ENCODE data around the gene SRCAP.
A peak's percentile ranks its signal among the peaks of the same experiment; 100 is the strongest.

SRCAP gene

DNA sequence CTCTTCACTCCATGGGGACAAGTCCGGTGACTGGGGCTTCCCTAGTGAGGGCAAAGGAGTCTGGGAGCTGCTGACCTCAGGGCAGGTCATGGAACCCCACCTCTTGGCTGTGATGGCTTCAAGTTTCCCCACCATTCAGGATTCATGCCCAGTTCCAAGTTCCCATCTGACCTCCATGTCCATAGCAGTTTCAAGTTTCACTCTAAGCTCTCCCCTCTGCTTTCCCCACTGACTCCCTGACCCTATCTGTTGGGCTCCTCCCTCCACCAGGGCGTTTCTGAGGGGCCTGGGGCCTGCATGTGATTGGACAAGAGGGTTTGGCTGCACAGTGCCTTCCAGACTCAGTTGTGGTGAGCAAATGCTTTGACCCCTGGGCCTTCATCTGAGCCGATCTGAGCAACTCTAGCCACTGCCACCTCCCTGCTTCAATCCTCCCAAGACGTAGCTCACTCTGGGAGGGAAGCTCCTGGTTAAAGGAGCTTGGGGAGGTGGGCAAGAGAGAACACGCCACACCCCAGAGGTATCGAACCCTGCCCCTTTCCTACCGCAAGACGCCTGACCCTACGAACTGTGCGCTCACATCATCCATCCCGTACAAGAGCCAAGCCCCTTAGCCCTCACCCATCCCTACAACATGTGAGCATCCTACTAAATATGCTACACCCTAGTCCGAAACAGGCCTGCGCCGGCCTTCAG is 79.7 kb downstream of the SRCAP start:
- DNase-seq, result no peak

DNA sequence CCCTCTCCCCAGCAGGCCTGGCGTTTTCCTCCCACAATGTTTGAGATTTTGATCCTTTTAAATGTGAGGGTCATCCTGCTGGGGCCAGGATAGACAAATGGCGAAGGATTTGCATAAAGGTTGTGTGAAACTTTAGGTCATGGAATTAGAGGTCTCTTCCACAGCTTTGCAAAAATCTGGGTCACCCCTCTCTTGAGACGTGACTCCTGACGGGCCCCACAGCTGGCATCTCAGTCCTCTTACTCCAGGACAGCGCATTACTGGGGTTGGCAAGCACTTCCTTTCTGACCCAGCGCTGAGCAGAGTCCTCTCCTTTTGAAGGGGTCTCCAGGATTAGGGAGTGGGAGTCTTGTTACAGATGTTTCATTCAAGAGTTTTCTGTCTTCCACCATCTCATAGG is 80.6 kb downstream of the SRCAP start:
- no peak for DNase-seq

DNA sequence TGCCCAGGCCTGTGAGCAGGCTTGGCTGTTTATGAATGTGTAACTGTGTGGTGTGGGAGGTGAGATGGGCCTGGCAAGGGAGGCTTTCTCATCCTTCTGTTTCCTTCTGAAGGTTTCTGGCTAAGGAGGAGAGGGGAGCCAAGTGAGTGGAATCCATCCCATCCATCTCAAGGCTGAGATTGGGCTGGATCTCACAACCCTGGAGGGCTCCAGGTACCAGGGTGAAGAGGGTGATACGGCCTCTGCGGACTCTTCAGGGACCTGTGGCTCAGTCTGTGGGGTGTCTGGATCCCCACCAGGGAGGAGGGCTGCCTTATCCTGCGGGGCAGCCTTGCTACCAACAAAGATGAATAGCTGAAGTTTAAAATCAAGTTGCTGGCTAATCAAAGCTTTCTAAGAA is 81.0 kb downstream of the SRCAP start:
- DNase-seq, result no peak

DNA sequence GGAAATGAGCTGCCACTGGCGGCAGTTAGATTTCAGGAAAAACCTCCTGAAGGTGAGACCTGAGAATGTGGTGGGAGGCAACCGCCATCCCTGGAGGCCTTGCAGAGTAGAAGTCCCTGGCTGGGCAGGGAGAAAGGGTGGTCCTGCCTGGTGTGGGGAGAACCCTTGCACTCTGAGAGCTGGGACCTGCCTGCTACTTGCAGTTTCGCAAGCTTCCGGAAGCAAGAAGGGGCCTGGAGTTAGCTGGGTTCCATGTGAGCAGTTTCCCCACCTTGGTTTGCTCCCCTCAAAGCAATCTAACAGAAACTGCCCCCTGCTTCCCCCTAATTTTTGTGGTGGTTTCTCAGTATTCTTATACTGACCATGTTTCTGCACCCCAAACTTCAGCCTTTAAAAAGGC is 81.6 kb downstream of the SRCAP start:
- no peak for DNase-seq

DNA sequence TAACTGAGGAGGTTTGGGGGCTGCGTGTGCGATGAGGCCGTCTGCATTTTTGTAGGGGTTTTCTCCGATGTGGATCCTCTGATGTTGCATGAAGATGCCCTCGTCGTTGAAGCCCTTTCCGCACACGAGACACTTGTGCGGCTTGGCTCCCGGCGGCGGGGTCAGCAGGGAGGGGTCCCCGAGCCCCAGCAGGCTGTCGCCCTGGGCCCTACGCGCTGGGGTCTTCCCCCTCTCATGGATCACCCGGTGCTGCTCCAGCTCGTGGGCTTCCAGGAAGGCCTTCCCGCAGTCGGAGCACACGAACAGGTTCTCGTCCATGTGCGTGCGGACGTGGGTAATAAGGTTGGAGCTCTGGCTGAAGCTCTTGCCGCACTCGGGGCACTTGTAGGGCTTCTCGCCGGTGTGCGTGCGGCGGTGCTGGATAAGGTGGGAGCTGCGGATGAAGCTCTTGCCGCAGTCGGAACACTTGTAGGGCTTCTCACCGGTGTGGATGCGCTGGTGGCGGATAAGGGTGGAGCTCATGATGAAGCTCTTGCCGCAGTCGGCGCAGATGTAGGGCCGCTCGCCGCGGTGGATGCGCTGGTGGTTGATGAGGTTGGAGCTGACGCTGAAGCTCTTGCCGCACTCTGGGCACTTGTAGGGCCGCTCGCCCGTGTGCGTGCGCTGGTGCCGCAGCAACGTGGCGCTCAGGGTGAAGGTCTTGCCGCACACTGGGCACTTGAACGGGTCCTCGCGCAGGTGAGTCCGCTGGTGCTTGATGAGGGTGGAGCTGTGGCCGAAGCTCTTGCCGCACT is 83.7 kb downstream of the SRCAP start:
- no peak for DNase-seq

DNA sequence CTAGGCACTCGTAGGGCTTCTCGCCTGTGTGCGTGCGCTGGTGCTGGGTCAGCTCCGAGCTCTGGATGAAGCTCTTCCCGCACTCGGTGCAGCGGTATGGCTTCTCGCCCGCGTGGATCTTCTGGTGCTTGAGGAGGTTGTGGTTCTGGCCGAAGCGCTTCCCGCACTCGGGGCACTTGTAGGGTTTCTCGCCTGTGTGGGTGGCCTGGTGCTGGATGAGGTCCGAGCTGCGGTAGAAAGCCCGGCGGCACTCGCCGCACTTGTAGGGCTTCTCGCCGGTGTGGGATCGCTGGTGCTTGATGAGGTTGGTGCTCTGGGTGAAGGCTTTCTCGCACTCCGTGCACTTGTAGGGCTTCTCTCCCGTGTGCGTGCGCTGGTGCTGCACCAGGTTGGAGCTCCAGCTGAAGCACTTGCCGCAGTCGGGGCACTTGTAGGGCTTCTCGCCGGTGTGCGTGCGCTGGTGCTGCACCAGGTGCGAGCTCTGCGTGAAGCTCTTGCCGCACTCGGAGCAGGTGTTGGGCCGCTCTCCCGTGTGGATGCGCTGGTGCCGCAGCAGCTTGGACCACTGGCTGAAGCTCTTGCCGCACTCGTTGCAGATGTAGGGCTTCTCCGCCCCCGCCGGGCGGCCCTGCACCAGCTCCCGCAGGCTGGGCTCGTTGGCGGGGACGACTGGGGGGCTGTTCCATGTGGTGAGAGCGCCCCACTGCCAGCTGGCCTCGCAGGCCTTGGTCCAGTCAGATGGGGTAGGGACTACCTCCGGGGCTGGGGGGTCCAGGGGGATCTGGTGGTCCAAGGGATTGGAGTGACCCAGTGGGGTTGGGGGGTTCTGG is 84.5 kb downstream of the SRCAP start:
- DNase-seq, result no peak

DNA sequence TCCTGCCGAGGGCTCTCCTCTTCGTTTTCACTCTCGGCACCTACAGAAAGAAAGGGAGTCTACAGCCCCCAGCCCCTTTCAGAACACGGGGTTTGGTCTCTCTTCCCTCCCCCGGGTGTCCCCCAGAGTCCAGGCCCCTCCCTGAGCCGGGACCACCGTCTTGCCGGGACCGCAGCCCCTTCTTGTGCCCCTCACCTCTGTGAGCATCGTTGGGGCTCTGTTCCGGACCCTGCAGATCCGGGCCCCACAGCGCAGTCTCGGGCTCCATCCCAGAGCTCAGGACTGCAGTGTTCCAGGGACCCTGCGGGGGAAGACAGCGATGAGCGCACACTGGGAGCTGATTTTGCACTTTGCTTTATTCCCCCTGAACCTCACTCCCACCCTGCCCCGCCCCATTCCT is 85.2 kb downstream of the SRCAP start:
- DNase-seq, result no peak

DNA sequence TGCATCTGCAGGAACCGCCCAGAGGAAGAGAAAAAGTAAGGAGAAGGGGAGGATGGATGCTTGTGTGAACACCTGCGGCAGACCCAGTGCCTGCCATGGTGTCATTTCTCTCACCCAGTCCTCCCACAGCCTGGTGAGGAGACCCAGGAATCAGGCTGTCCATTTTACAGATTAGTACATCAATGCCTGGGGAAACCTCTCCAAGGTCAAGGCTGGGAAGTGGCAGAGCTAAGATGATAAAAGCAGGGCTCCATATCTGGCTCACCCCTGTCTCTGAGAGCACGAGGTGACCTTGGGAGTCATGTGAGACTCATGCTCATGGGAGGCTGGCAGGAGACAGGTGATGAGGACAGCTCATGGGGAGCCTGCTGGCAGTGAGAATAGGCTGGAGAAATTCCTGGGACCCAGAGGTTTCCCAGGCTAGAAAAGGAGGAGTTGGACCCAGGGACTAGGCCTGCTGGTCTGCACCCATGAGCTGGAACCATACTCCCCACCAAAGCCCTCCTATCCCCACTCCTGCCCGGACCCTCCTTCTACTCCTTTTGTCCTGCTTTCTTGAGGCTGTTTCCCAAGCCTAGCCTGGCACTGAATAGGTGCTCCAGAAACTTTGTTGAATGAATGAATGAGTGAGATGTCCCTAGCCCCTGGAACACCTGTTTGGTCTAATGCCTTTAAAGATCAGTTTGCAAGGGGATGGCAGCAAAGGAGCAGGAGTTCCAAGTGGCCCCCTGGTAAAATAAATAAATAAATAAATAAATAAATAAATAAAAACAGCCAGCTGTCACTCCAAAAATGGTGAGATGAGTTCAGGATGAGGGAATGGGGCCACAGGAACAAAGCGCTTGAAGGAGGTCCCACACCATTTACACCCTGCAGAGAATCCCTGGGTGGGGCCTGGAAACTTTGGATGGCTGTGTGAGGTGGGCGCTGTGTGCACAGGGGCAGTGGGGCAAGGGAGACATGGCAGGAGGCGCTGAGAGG is 86.4 kb downstream of the SRCAP start:
- DNase-seq, result no peak

DNA sequence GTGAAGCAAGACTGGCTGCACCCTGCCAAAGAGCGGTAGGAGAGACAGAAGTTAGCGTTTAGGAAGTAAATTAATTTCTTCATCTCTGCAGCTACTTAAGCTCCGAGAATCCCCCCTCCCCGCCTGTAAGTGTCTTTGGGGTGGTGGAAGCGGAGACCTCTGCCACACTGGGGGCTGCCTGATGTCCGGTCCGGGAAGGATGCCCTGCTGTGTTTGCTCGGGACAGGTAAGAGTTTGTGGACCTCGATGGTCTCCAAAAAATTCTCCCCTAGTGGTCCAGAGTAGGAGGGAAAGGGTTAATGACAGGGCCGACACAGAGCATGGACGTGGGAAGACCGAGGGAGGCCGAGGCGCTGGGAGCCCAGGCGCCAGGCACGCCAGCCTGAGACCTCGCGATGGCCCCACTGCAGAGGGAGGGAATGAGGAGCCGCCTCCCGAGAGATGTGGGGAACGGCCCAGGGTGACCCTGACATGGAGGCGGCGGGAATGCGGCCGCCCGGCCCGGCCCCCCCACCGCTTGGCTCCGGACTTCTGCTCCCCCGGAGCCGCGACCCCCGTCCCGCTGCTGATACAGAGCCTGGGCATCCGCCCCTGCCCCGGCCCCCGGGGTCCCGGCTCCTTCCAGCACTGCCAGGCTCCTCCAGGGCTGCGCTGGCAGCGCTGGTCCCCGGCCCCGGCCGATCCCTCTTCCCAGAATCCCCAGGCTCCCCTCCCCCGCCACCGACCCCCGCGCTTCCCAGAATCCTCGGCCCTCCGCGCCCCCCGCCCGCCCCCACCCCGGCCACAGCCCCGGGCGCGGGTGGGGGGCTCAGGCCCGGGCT is 87.4 kb downstream of the SRCAP start:
- peak; percentile 50 for DNase-seq

DNA sequence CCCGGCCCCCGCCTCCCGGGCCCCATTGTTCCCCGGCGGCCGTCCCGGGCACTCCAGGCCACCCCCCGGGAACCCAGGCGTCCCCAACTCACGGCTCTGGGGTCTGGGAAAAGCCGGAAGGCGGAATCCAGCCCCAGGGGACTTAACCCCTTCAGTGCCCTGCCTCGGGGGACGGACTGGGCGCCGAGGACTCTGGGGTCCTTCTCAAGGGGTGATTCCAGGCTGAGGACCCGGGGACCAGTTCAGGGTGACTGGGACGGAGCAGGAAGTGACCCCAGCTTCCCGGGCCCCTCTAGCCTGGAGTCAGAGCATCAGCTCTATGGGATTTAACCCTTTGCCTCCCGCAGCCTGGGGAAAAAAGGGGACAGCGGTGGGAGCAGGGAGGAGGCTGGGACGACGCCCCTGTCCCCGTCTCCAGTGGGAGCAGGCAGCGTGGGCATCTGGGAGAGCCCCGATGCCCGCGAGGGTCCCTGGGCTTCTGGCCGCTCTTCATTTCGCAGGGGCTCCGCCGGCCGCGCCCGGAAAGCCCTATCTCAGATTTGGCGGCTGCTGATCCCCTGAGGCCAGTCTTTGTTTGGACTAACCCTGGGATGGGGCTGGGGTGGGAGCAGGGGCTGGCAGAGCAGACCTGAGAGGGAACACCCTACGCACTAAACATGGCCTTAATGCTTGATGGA is 88.1 kb downstream of the SRCAP start, which contains the start of gene ZNF629:
ZNF629 (minus strand) TSS at position 270 of the 677 bp plus-strand sequence. CDS start 2,723 bp downstream, outside the sequence.
- peak; percentile 76 for DNase-seq

DNA sequence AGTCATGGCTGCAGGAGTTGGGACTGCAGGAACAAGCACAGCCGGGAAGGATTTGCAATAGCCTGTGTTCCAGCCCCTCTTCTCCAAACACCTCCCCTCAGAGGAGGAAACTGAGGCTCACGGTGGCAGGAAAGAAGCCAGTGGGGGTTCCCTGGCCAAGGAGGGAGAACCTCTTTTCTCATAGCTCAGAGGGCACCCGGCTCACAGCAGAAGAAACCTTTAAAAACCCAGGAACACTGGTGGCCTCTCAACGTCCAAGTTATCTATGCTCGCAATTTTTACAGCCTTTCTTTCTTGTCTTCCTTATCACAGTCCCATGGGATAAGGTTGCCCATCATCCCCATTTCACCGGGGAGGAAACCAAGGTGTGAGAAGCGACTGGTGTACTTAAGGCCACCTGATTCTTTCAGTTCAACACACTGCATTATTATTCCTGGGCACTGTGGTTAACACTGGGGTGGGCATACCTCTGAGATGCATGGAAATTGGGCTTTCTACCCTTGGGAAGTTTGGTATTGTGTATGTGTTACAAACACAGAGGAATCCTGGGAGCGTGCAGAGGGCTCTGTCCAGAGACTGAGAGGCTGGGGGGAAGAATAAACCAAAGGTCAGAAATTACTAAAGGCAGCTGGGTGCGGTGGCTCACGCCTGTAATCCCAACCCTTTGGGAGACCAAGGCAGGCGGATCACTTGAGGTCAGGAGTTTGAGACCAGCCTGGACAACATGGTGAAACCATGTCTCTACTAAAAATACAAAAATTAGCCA is 88.8 kb downstream of the SRCAP start:
- DNase-seq, result no peak
